ENCODE data around the gene SBNO2. TPM values are rescaled to one million over a fixed set of nuclear protein-coding genes. Genes with fewer than 3 reads are reported as not detected.

The SBNO2 gene
- polyA plus RNA-seq, 3 donors, result 0.71 to 75.0 (median 2.6) TPM

DNA sequence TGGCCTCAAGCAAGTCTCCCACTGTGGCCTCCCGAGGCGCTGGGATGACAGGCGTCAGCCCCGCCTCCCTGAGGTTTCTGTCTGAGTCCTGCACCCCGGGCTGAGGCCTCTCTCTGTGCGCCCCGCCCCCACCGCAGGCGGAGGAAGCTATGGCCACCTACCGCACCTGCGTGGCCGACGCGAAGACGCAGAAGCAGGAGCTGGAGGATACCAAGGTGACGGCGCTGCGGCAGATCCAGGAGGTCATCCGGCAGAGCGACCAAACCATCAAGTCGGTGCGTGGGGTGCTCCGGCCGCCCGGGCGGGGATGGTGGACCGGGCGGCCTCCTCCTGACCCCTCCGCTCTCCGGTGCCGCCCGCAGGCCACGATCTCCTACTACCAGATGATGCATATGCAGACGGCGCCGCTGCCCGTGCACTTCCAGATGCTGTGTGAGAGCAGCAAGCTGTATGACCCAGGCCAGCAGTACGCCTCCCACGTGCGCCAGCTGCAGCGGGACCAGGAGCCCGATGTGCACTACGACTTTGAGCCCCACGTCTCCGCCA lies 94.4 kb downstream of the SBNO2 start:
- intact Hi-C loops (cut with micrococcal nuclease), result loop anchor here in 1 of 2 donors (5.0 kb wide), 1 partner anchor 37 kb away; the partner anchor contains the start of gene ABCA7

GRCh38 chr19:1076951-1077350 lies 97.1 kb downstream of the SBNO2 start:
- Mint-ChIP-seq H3K27me3 (ENCODE audit: low read depth in 3 of 3) (no peaks in the 10 kb centered on the region), H3K27ac (peak overlapping the region; percentile 84 to 95 (median 89)), H3K4me3 (peak overlapping the region; percentile 60 to 63), H3K36me3 (peaks cover 49 to 91% of the 10 kb centered on the region in 2 donors), H3K4me1 (peaks cover 58% of the 10 kb centered on the region), H3K9me3 (no peaks in the 10 kb centered on the region)
- peaks cover 96% of the 10 kb centered on the region for H3K79me2 ChIP-seq (ENCODE audit: insufficient read depth, low read length)
- H3K36me3 ChIP-seq (replicated peaks in 1 of 2; ENCODE audit: control insufficient read depth in 1 of 2, insufficient read depth in 2 of 2, low read length in 2 of 2), result peaks cover 78 to 82% of the 10 kb centered on the region in 2 donors
- WGBS (ENCODE audit: insufficient coverage), result 5% methylated on average over 12 of the region's 16 CpGs
- H3K9ac ChIP-seq (ENCODE audit: insufficient read depth, low read length, poor library complexity, severe bottlenecking), result peak overlapping the region; percentile 33
- TF ChIP-seq CTCF (IDR thresholded peaks at IDR 0.05), result no peak
- peak; percentile 76 to 87 (median 85) for DNase-seq
- no peaks in the 10 kb centered on the region for H3K9me3 ChIP-seq (replicated peaks in 1 of 2; ENCODE audit: control insufficient read depth in 1 of 2, insufficient read depth in 1 of 2, low read length in 2 of 2)
- H2AFZ ChIP-seq (ENCODE audit: insufficient read depth, low read depth, low read length, poor library complexity, severe bottlenecking), result no peak overlapping the region
- peaks cover 98% of the 10 kb centered on the region for H4K20me1 ChIP-seq (ENCODE audit: insufficient read depth, low read length)
- no peaks in the 10 kb centered on the region for H3K27me3 ChIP-seq (ENCODE audit: control insufficient read depth in 2 of 2, insufficient read depth in 2 of 2, low read length in 2 of 2)
- H3K4me1 ChIP-seq (ENCODE audit: control insufficient read depth in 1 of 2, insufficient read depth in 2 of 2, low read length in 2 of 2), result peaks cover 69 to 82% of the 10 kb centered on the region in 2 donors
- peak overlapping the region; percentile 63 to 83 for H3K27ac ChIP-seq (ENCODE audit: low read depth in 1 of 2, low read length in 2 of 2)
- intact Hi-C loops (cut with micrococcal nuclease), result loop anchor here (1.0 to 5.0 kb wide), 2 partner anchors 8 to 35 kb away; partner anchors contain the start of gene ABCA7 (in 1 of the 2)
- H3K4me3 ChIP-seq (replicated peaks in 1 of 3; ENCODE audit: low read depth in 2 of 3, low read length in 3 of 3), result peak overlapping the region in 1 of 3 experiments; percentile 51
- peak overlapping the region; percentile 63 for H3K4me2 ChIP-seq (replicated peaks; ENCODE audit: extremely low read depth, low read length, poor library complexity, severe bottlenecking)

More for the DNA sequence above, 94.4 kb downstream of the SBNO2 start:
- H3K79me2 ChIP-seq (ENCODE audit: insufficient read depth, low read length), result peaks cover 95% of the 10 kb centered on the region
- Mint-ChIP-seq H3K9me3 (no peaks in the 10 kb centered on the region), H3K4me1 (peaks cover 44% of the 10 kb centered on the region), H3K36me3 (peaks cover 49 to 91% of the 10 kb centered on the region in 2 donors), H3K4me3 (no peak overlapping the region), H3K27ac (peak overlapping the region in 1 of 7 donors; percentile 57), H3K27me3 (ENCODE audit: low read depth in 3 of 3) (no peaks in the 10 kb centered on the region)
- H3K4me3 ChIP-seq (replicated peaks in 1 of 3; ENCODE audit: low read depth in 2 of 3, low read length in 3 of 3), result no peak overlapping the region
- no peak overlapping the region for H3K4me2 ChIP-seq (replicated peaks; ENCODE audit: extremely low read depth, low read length, poor library complexity, severe bottlenecking)
- DNase-seq, result no peak
- H3K27ac ChIP-seq (ENCODE audit: low read depth in 1 of 2, low read length in 2 of 2), result peak overlapping the region in 1 of 2 donors; percentile 16
- peaks cover 54 to 80% of the 10 kb centered on the region in 2 donors for H3K4me1 ChIP-seq (ENCODE audit: control insufficient read depth in 1 of 2, insufficient read depth in 2 of 2, low read length in 2 of 2)
- H3K27me3 ChIP-seq (ENCODE audit: control insufficient read depth in 2 of 2, insufficient read depth in 2 of 2, low read length in 2 of 2), result no peaks in the 10 kb centered on the region
- no peak overlapping the region for H3K9ac ChIP-seq (ENCODE audit: insufficient read depth, low read length, poor library complexity, severe bottlenecking)
- no peaks in the 10 kb centered on the region for H3K9me3 ChIP-seq (replicated peaks in 1 of 2; ENCODE audit: control insufficient read depth in 1 of 2, insufficient read depth in 1 of 2, low read length in 2 of 2)
- H3K36me3 ChIP-seq (replicated peaks in 1 of 2; ENCODE audit: control insufficient read depth in 1 of 2, insufficient read depth in 2 of 2, low read length in 2 of 2), result peaks cover 80 to 82% of the 10 kb centered on the region in 2 donors
- TF ChIP-seq CTCF (IDR thresholded peaks at IDR 0.05), result no peak
- 95% methylated on average over 42 of the region's 45 CpGs for WGBS (ENCODE audit: insufficient coverage)
- peaks cover 98% of the 10 kb centered on the region for H4K20me1 ChIP-seq (ENCODE audit: insufficient read depth, low read length)
- no peak overlapping the region for H2AFZ ChIP-seq (ENCODE audit: insufficient read depth, low read depth, low read length, poor library complexity, severe bottlenecking)
